ENCODE results near the gene ITPK1.

- TF ChIP-seq CTCF (conservative IDR thresholded peaks at IDR 0.05; ENCODE audit: low read depth, low read length), result no peak
- no peak for TF ChIP-seq EZH2 (IDR thresholded peaks at IDR 0.05; ENCODE audit: low read length, unreplicated experiment)
Measured at GRCh38 chr14:93094121-93094918, 21.4 kb downstream of the ITPK1 start.

Data from PC-3 (cell line).